Upper lobe of right lung (tissue), 1 donor: Measurements from ENCODE around the gene AGAP6. TPM values are rescaled to one million over a fixed set of nuclear protein-coding genes. Genes with fewer than 3 reads are reported as not detected.
A peak's percentile ranks its signal among the peaks of the same experiment; 100 is the strongest.
"Not testable (repeated sequence)": the region's sequence is repeated elsewhere in the genome, so short reads cannot be mapped to it uniquely, and the experiment has no call there.

Experiments used
- ATAC-seq: fragments of 200-7000 bp; cut with Tn5 transposase; one replicate; pipeline ENCODE4 v1.9.1; 2020; ENCODE audit warnings: mild to moderate bottlenecking, moderate library complexity
- DNase-seq: peaks from one replicate; pipeline ENCODE4 v3.0.0-alpha.2; 2020
- H3K27ac ChIP-seq: fragments of 200-600 bp; one replicate; pipeline ENCODE4 v1.8.0; 2022
- H3K27me3 ChIP-seq: fragments of 200-600 bp; one replicate; pipeline ENCODE4 v1.8.0; 2022; ENCODE audit warnings: mild to moderate bottlenecking
- H3K36me3 ChIP-seq: fragments of 200-600 bp; one replicate; pipeline ENCODE4 v1.8.0; 2022
- H3K4me1 ChIP-seq: fragments of 200-600 bp; one replicate; pipeline ENCODE4 v1.8.0; 2022
- H3K4me3 ChIP-seq: fragments of 200-600 bp; one replicate; pipeline ENCODE4 v1.8.0; 2022; ENCODE audit warnings: mild to moderate bottlenecking
- H3K9me3 ChIP-seq: fragments of 200-600 bp; one replicate; pipeline ENCODE4 v1.8.0; 2022
- CTCF ChIP-seq: fragments of 200-600 bp; IDR thresholded peaks from one replicate; pipeline ENCODE4 v1.8.0; 2022; ENCODE audit warnings: antibody characterized with exemption
- intact Hi-C: fragments of 100-400 bp; cut with DNase I; formaldehyde crosslinking; loops from one replicate; pipeline ENCODE4 v1.11.0; 2022
- total RNA-seq: library from RNA; stranded (reverse); fragmentation: NEBNext Ultra II Directional; extraction: Animal tissue kit (Norgen Biotek cat#: 25700); gene quantifications from one replicate; pipeline ENCODE4 v1.2.1, GENCODE V29; 2021
- donor health status: DM: no; HTN: yes; CAD: no; lungs with severe emphysema.

The AGAP6 gene
- total RNA-seq, 1 donor from 2014 or later = 15.7 TPM

GRCh38 chr10:50027195-50027594, 39.0 kb downstream of the AGAP6 start:
- TF ChIP-seq CTCF = no peak
- Histone ChIP-seq H3K9me3 (no peaks in the 10 kb centered on the region), H3K4me1 (no peaks in the 10 kb centered on the region), H3K4me3 (no peak overlapping the region), H3K27me3 (peaks cover 10% of the 10 kb centered on the region), H3K27ac (no peak overlapping the region), H3K36me3 (no peaks in the 10 kb centered on the region)
- DNase-seq = no peak
- ATAC-seq = peak; percentile 17
- intact Hi-C loops = no loop called here

GRCh38 chr10:50033481-50033880, 45.3 kb downstream of the AGAP6 start:
- intact Hi-C loops = no loop called here
- H3K36me3 ChIP-seq = no peaks in the 10 kb centered on the region
- H3K9me3 ChIP-seq = no peaks in the 10 kb centered on the region
- no peak for DNase-seq
- no peaks in the 10 kb centered on the region for H3K27me3 ChIP-seq
- H3K4me3 ChIP-seq = no peak overlapping the region
- no peak for ATAC-seq
- no peak for TF ChIP-seq CTCF
- no peak overlapping the region for H3K27ac ChIP-seq
- H3K4me1 ChIP-seq = no peaks in the 10 kb centered on the region

GRCh38 chr10:50035337-50035736, 47.1 kb downstream of the AGAP6 start:
- peak; percentile 54 for ATAC-seq
- H3K36me3 ChIP-seq, H3K9me3 ChIP-seq, DNase-seq, intact Hi-C loops, H3K27ac ChIP-seq, H3K4me3 ChIP-seq, H3K4me1 ChIP-seq, H3K27me3 ChIP-seq: not testable (repeated sequence)

- Histone ChIP-seq H3K9me3 (no peaks in the 10 kb centered on the region), H3K36me3 (no peaks in the 10 kb centered on the region), H3K27ac (no peak overlapping the region), H3K4me1 (no peaks in the 10 kb centered on the region), H3K27me3 (no peaks in the 10 kb centered on the region), H3K4me3 (no peak overlapping the region)
- ATAC-seq (peak; percentile 22), DNase-seq (no peak)
- TF ChIP-seq CTCF = no peak
- intact Hi-C loops = no loop called here
Observed at GRCh38 chr10:50044941-50045664, 56.9 kb downstream of the AGAP6 start.

- H3K27me3 ChIP-seq, intact Hi-C loops, H3K4me3 ChIP-seq, H3K27ac ChIP-seq, H3K36me3 ChIP-seq, H3K4me1 ChIP-seq, H3K9me3 ChIP-seq, DNase-seq, ATAC-seq: not testable (repeated sequence)
Observed at GRCh38 chr10:50046457-50046856, 58.3 kb downstream of the AGAP6 start.

GRCh38 chr10:50047594-50047993, 59.4 kb downstream of the AGAP6 start:
- H3K27ac ChIP-seq, intact Hi-C loops, DNase-seq, ATAC-seq, H3K9me3 ChIP-seq, H3K27me3 ChIP-seq, H3K4me1 ChIP-seq, H3K4me3 ChIP-seq, H3K36me3 ChIP-seq: not testable (repeated sequence)

- H3K27me3 ChIP-seq, H3K4me3 ChIP-seq, DNase-seq, H3K9me3 ChIP-seq, intact Hi-C loops, H3K36me3 ChIP-seq, H3K4me1 ChIP-seq: not testable (repeated sequence)
- H3K27ac ChIP-seq = peak overlapping the region; percentile 63
- peak; percentile 75 for ATAC-seq
Observed at GRCh38 chr10:50051995-50052660, 63.9 kb downstream of the AGAP6 start.

- H3K4me1 ChIP-seq = not testable (repeated sequence)
Observed at GRCh38 chr10:50052778-50053376, 64.7 kb downstream of the AGAP6 start.

GRCh38 chr10:50055494-50056292, 67.5 kb downstream of the AGAP6 start:
- H3K4me1 ChIP-seq, intact Hi-C loops, H3K36me3 ChIP-seq, ATAC-seq, H3K27ac ChIP-seq, H3K27me3 ChIP-seq, H3K9me3 ChIP-seq, DNase-seq, H3K4me3 ChIP-seq: not testable (repeated sequence)

More at GRCh38 chr10:50052778-50053376, 64.7 kb downstream of the AGAP6 start:
- peak; percentile 24 for ATAC-seq
- H3K4me3 ChIP-seq, intact Hi-C loops, H3K27me3 ChIP-seq, DNase-seq, H3K36me3 ChIP-seq, H3K9me3 ChIP-seq: not testable (repeated sequence)
- peak overlapping the region; percentile 63 for H3K27ac ChIP-seq

- H3K27ac ChIP-seq, H3K4me1 ChIP-seq, DNase-seq, intact Hi-C loops, H3K27me3 ChIP-seq, ATAC-seq, H3K36me3 ChIP-seq, H3K9me3 ChIP-seq, H3K4me3 ChIP-seq: not testable (repeated sequence)
Observed at GRCh38 chr10:50056654-50057053, 68.4 kb downstream of the AGAP6 start.
